Left kidney (tissue), 1 donor: ENCODE measurements around the gene KRT35. TPM values are rescaled to one million over a fixed set of nuclear protein-coding genes. Genes with fewer than 3 reads are reported as not detected.

ENCODE experiments used
- polyA plus RNA-seq: library from polyadenylated mRNA; unstranded; fragments of 120-200 nt; gene quantifications from one replicate; pipeline ENCODE4 v1.2.1, GENCODE V29; 2013; ENCODE audit not compliant: insufficient read length

KRT35 gene
- polyA plus RNA-seq, 1 donor = not detected

Other genes with a start within 250 kb of the KRT35 start
- gene KRTAP9-3, start 248.7 kb downstream of the KRT35 start, polyA plus RNA-seq = not detected
- not detected for gene KRTAP9-8, start 243.2 kb downstream of the KRT35 start, polyA plus RNA-seq
- not detected for gene KRTAP9-4, start 231.5 kb downstream of the KRT35 start, polyA plus RNA-seq
- gene KRTAP9-9, start 225.8 kb downstream of the KRT35 start, polyA plus RNA-seq = not detected
- 0.42 TPM for gene KRTAP9-6, start 215.8 kb downstream of the KRT35 start, polyA plus RNA-seq
- not detected for gene KRTAP9-7, start 205.5 kb downstream of the KRT35 start, polyA plus RNA-seq
- gene KRTAP29-1, start 178.3 kb downstream of the KRT35 start, polyA plus RNA-seq = not detected
- not detected for gene KRTAP16-1, start 171.8 kb downstream of the KRT35 start, polyA plus RNA-seq
- gene KRTAP17-1, start 165.4 kb downstream of the KRT35 start, polyA plus RNA-seq = not detected
- gene KRT33A, start 130.3 kb downstream of the KRT35 start, polyA plus RNA-seq = not detected
- gene KRT33B, start 111.3 kb downstream of the KRT35 start, polyA plus RNA-seq = not detected
- gene KRT34, start 98.8 kb downstream of the KRT35 start, polyA plus RNA-seq = not detected
- gene KRT31, start 83.5 kb downstream of the KRT35 start, polyA plus RNA-seq = not detected
- gene KRT37, start 56.6 kb downstream of the KRT35 start, polyA plus RNA-seq = not detected
- not detected for gene KRT38, start 40.2 kb downstream of the KRT35 start, polyA plus RNA-seq
- not detected for gene KRT32, start 13.8 kb downstream of the KRT35 start, polyA plus RNA-seq
- gene KRT36, start 8.8 kb upstream of the KRT35 start, polyA plus RNA-seq = not detected
- gene KRT13, start 24.5 kb upstream of the KRT35 start, polyA plus RNA-seq = 0.25 TPM
- 1.8 TPM for gene KRT15, start 37.7 kb upstream of the KRT35 start, polyA plus RNA-seq
- 142 TPM for gene KRT19, start 47.2 kb upstream of the KRT35 start, polyA plus RNA-seq
- not detected for gene KRT9, start 90.9 kb upstream of the KRT35 start, polyA plus RNA-seq
- gene KRT14, start 105.7 kb upstream of the KRT35 start, polyA plus RNA-seq = not detected
- not detected for gene KRT16, start 131.6 kb upstream of the KRT35 start, polyA plus RNA-seq
- 1.1 TPM for gene KRT17, start 143.4 kb upstream of the KRT35 start, polyA plus RNA-seq
- gene EIF1, start 207.7 kb upstream of the KRT35 start, polyA plus RNA-seq = 702 TPM
- not detected for gene GAST, start 231.2 kb upstream of the KRT35 start, polyA plus RNA-seq